ENCODE data around the gene ITIH3.

- TF ChIP-seq CTCF (IDR thresholded peaks at IDR 0.05), result no peak
- TF ChIP-seq POLR2A (IDR thresholded peaks at IDR 0.05), result no peak
- TF ChIP-seq POLR2AphosphoS5 (IDR thresholded peaks at IDR 0.05), result no peak
These were observed 25.3 kb downstream of the ITIH3 start for GRCh38 chr3:52819936-52820335.

Data from sigmoid colon (tissue), 4 donors.